Measurements from ENCODE around the gene SLC8A1.
"Not testable (repeated sequence)": the region's sequence is repeated elsewhere in the genome, so short reads cannot be mapped to it uniquely, and the experiment has no call there.

SLC8A1 gene

DNA sequence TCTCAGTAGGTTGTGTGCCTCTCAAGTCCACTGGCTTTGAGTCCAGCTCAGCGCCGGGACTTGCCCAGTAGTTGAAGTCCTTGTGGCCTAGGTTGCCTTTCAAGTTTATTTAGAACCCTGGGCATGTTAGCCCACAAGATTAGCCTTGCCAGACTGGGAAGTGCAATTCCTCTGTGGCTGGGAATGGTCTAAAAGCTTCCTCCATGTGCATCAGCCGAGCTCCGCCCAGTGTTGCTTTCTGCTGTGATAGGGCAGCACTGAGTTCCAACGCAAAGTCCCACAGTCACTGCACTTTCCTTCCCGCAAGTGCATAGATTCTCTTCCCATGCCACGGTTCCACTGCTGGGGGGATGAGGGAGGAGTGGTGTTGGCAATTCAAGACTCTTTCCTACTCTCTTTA, 364.0 kb downstream of the SLC8A1 start:
- in situ Hi-C loops (cut with HindIII; ENCODE audit: low sequenced_read_pairs) = no loop called here
- TF ChIP-seq CTCF (IDR thresholded peaks at IDR 0.05; ENCODE audit: low read depth, low read length, missing control alignments) = no peak
- H3K4me3 ChIP-seq (ENCODE audit: low read depth, low read length) = no peak overlapping the region
- DNase-seq (ENCODE audit: low read depth) = no peak

DNA sequence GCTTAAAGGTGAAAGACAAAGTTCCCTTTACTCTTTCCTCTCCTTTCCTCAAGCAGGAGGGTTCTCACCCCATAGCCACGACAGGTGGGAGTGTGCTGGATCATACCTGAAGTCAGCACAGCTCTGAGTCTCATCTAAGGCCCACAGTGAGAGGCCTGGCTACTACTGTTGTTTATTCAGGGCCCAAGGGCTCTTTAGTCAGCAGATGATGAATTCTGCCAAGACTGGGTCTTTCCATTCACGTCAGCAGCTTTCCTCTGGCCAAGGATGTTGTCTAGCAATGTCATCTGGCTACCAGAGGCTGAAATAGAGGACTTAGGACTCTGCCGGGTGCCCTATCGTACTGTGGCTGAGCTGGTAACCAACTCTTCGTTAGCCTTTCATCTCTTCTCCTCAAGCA, 364.5 kb downstream of the SLC8A1 start:
- in situ Hi-C loops (cut with HindIII; ENCODE audit: low sequenced_read_pairs) = no loop called here

GRCh38 chr2:40085786-40086185, 366.1 kb downstream of the SLC8A1 start:
- TF ChIP-seq CTCF (IDR thresholded peaks at IDR 0.05; ENCODE audit: low read depth, low read length, missing control alignments) = no peak
- no peak for DNase-seq (ENCODE audit: low read depth)
- H3K4me3 ChIP-seq (ENCODE audit: low read depth, low read length) = no peak overlapping the region
- in situ Hi-C loops (cut with HindIII; ENCODE audit: low sequenced_read_pairs) = no loop called here

More for the DNA sequence above, 364.5 kb downstream of the SLC8A1 start:
- TF ChIP-seq CTCF (IDR thresholded peaks at IDR 0.05; ENCODE audit: low read depth, low read length, missing control alignments) = no peak
- no peak overlapping the region for H3K4me3 ChIP-seq (ENCODE audit: low read depth, low read length)
- DNase-seq (ENCODE audit: low read depth) = no peak

DNA sequence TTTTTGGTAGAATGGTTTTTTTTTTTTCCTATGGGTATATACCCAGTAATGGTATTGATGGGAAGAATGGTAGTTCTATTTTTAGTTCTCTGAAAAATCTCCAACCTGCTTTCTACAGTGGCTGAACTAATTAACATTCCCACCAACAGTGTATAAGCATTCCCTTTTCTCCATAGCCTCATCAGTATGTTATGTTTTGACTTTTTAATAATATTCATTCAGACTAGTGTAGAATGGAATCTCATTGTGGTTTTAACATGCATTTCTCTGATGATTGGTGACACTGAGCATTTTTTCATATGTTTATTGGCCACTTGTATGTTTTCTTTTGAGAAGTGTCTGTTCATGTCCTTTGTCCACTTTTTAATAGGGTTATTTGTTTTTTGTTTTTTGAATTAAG, 378.6 kb downstream of the SLC8A1 start:
- DNase-seq (ENCODE audit: low read depth); H3K4me3 ChIP-seq (ENCODE audit: low read depth, low read length); in situ Hi-C loops (cut with HindIII; ENCODE audit: low sequenced_read_pairs): not testable (repeated sequence)

DNA sequence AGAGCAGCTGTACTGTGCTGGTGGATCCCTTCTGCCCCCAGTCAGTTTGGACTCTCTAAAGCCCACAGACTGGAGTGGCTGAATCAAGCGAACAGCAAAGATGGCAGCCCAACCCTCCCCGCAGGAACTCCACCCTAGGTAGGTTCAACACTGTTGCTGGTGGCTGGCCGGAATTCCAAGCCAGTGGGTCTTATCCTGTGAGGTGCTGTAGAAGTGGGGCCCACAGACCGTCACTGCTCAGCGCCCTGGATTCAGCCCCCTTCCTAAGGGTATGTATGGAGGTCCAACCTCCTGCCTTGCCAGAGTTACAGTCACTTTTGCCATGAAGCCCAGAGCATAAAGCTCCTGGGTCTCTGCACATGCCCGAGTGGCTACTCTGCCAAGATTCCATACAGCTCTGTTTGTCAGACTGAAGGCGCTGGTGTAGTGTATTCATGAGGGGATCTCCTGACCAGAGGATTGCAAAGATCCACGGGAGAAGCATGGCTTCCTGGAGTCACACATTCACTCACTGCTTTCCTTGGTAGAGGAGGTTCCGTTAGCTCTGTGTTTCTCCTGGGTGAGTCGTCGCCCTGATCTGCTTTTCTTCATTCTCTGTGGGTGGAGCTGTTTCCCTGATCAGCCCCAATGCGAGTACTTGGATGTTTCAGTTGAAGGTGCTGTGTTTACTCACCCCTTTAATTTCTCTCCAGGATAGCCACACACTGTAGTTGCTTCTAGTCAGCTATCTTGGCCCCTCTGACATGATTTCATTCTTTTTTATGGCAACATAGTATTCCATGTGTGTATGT, 379.3 kb downstream of the SLC8A1 start:
- no peak for TF ChIP-seq CTCF (IDR thresholded peaks at IDR 0.05; ENCODE audit: low read depth, low read length, missing control alignments)
- no peak for DNase-seq (ENCODE audit: low read depth)
- in situ Hi-C loops (cut with HindIII; ENCODE audit: low sequenced_read_pairs) = no loop called here
- H3K4me3 ChIP-seq (ENCODE audit: low read depth, low read length) = no peak overlapping the region

DNA sequence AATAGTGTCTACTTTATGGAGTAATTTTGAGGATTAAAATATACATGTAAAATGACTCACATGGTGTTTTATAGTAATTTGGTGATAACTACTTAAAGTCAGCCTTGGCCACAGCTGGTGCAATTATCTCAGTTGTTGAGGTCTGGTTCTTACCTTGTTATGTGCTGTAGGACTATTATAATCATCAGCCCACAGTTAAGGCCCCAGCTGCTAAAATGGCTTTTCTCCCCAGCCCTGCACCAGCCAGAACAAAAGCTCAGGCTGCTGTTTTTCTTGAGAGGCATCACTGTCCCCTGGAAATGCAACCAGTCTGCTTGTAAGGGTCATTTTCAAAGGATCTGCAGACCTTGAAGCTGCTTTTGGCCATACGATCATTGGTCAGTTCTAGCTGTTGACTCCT, 389.5 kb downstream of the SLC8A1 start:
- no peak for DNase-seq (ENCODE audit: low read depth)
- no peak for TF ChIP-seq CTCF (IDR thresholded peaks at IDR 0.05; ENCODE audit: low read depth, low read length, missing control alignments)
- H3K4me3 ChIP-seq (ENCODE audit: low read depth, low read length) = no peak overlapping the region
- in situ Hi-C loops (cut with HindIII; ENCODE audit: low sequenced_read_pairs) = no loop called here

DNA sequence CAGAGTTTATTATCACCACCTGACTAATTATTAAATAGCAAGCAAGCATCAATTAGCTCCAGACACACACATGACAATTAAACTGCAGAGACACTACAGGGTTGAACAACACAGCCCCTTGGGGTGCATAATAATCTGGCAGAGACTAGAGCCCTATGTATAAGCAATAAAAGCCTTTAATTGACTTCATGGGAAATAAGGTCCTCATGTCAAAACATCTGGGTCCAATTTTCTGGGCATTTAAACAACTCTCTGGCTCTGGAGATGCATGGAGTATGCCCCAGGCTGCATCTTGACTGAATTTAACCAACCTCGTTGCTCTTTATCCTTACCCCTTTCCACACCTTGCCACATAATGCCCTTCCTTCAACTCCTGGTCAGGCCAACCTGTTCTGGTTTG, 402.1 kb downstream of the SLC8A1 start:
- DNase-seq (ENCODE audit: low read depth) = no peak
- in situ Hi-C loops (cut with HindIII; ENCODE audit: low sequenced_read_pairs) = loop anchor here (5.0 kb wide), 1 partner anchor 97 kb away; no protein-coding TSS in a partner anchor
- H3K4me3 ChIP-seq (ENCODE audit: low read depth, low read length) = no peak overlapping the region
- TF ChIP-seq CTCF (IDR thresholded peaks at IDR 0.05; ENCODE audit: low read depth, low read length, missing control alignments) = no peak

Data from astrocyte of the cerebellum (primary cell).